HG03571 (cell line): ENCODE results near the gene MORC3.
A peak's percentile ranks its signal among the peaks of the same experiment; 100 is the strongest.
"Not testable (repeated sequence)": the region's sequence is repeated elsewhere in the genome, so short reads cannot be mapped to it uniquely, and the experiment has no call there.

Source experiments
- ATAC-seq: cut with Tn5 transposase; IDR thresholded peaks from one replicate; pipeline ENCODE4 v1.9.1; 2021; ENCODE audit not compliant: unreplicated experiment

MORC3 gene

DNA sequence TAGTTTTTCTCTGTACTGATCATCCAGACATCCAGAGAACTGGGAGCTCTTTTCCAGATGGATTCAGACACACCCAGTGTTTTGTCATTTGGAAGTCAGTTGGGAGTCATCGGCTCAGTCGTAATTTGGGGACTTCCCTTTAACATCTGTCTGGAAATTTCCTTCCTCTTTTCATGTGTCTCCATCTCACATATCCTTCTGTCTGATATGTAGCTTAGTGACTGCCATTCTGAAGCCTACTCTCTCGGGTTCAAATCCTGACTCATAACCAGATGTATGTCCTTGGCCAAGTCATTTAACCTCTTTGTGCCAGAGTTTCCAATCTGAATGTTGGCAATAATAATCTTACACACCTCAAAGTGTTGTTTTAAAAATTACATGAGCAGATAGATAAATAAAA, 3.0 kb downstream of the MORC3 start:
- ATAC-seq = no peak

DNA sequence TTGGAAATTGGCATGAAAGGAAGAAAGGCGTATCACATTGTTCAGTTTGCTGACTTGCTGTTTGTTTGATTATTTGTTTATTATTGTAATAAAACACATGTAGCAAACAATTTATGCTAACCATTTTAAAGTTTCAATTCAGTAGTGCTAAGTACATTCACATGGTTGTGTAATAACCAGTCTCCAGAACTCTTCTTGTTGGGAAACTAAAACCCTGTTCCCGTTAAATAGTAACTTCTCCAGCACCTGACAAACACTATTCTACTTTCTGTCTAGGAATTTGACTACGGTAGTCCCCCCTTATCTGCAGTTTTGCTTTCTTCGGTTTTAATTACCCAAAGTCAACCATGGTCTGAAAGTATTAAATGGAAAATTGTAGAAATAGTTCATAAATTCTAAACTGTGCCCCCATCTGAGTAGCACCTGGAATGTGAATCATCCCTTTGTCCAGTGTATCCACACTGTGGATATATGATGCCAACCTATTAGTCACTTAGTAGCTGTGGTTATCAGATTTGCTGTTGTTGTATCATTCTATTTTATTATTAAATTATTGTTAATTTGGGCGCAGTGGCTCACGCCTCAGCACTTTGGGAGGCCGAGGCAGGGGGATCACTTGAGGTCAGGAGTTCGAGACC, 5.5 kb downstream of the MORC3 start:
- no peak for ATAC-seq

DNA sequence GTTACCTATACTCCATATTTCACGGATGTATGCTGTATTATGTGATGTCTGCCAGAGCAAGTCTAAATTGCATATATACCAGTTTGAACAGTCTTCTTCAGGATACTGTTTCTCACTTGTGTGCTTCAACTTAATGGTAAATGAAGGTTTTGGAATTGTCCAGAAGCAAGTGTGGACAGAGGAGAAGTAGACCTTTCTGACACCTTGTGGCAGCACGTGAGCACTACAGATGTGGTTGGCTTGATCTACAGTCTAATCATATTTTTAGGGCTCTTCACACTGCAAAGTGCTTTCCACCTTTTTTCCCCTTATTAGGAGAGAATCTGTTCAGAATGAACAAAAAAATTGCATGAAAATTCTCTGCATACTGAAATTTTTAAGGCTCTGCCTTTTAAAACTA, 10.9 kb downstream of the MORC3 start:
- ATAC-seq = no peak

DNA sequence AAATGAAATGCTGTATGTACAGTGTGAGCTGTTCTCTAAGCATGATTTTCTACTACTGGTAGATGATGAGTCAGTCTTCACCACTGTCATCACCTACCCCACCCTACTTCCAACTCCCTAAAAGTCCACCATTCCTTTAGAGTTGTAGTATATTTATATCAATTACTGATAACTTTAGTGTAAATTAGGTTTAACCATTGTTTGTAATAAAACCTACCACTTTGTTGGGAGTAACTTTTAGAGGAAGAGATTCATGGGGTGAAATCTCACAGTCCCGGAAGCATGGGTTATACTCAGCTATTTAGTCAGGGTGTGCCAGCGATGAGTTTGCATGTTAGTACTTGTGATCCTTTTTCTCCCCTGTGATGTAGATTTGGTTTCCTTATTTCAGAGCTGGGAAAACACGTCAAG, 17.1 kb downstream of the MORC3 start:
- no peak for ATAC-seq

GRCh38 chr21:36338975-36339374, 19.0 kb downstream of the MORC3 start:
- ATAC-seq = no peak

- ATAC-seq = not testable (repeated sequence)
Observed at GRCh38 chr21:36342581-36342980, 22.6 kb downstream of the MORC3 start.

DNA sequence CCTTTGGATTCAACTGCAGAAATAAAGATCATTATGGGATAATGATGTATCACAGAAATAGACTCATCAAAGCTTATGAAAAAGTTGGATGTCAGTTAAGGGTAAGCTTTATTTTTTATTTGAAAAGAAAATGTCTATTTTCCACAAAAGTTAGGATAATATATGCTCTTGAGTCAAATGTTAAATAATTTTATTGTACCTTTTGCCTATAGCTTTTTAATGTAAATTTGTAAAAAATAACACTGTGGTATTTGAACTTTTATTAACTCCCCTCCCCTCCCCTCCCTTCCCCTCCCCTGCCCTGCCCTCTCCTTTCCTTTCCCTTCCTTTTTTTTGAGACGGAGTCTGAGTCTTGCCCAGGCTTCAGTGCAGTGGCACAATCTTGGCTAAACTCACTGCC, 24.9 kb downstream of the MORC3 start:
- ATAC-seq = no peak

DNA sequence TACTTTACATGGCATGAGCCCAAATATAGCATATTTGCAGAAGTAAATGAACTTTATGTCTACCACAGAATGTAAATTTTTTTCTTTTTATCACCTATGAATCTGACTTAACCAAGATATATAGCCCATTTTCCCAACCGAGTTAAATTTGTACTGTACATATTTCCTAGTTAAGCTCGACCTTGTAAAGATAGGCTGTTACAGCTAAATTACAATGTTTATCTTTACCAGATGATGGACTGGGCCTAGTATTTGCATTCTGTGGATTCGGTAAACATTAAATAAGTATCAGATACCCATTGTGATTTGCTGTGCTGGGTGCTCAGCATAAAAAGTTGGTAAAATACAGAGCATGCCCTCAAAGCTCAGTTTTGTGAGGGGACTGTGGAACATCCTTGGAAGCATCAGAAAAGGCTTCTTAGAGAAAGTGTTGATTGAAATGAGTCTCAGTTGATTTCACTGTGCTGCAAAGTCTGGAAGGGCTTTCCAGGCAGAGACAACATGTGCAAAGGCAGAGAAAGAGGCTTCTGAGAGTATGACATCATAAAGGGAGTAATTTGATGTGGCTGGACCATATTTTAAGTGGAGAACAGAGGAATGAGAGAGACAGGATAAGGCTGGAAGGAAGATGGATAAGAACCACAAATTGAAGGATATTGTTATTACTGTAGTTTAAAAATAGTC, 27.4 kb downstream of the MORC3 start:
- ATAC-seq = no peak

- no peak for ATAC-seq
Observed at GRCh38 chr21:36347962-36348328, 27.9 kb downstream of the MORC3 start.

GRCh38 chr21:36349315-36349714, 29.3 kb downstream of the MORC3 start:
- ATAC-seq = no peak

- ATAC-seq = no peak
Observed at GRCh38 chr21:36350282-36350910, 30.4 kb downstream of the MORC3 start.

DNA sequence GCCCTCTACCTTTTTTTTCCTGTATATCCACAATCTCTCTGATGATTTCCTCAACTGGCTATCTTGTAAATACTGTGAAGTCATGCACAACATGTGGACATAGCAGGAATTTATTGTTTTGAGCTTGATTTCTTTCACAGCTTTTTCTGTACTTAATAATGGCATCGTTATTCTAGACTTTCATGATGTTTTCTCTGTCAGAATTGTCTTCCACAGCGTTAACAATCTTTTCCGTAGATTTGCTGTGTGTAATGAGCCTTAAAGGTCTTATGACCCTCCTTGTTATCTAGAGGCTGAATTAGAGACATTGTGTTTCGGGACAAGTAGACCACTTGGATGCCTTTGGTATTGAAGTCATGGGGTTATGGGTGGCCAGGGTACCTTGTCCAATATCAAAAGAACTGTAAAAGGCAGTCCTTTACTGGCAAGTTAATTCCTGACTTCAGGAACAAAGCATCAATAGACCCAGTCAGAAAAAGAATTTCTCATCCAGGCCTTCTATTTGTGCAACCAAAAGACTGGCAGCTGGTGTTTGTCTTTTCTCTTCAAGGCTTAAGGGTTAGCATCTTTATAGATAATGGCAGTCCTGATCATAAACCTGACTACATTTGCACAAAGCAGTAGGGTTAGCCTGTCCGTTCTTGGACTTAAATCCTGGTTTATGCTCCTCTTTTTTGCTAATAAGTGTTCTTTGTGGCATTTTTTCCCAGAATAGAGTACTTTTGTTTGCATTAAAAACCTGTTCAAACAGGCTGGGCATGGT, 35.1 kb downstream of the MORC3 start:
- no peak for ATAC-seq

- ATAC-seq = no peak
Observed at GRCh38 chr21:36355868-36356267, 35.9 kb downstream of the MORC3 start.

DNA sequence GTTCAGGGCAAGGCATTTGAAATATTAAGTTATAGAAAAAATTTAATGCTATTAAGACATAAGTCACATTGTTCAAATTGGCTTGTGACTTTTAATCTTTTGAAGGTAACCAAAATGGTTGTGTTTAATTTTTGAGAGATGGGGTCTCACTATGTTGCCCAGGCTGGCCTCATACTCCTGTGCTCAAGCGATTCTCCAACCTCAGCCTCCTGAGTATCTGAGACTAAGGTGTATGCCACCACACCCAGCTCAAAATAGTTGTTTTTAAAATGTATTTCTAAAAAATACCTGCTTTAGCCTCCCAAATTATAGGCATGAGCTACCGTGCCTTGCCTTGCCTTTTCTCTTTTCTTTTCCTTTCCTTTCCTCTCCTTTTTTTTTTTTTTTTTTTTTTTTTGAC, 39.2 kb downstream of the MORC3 start:
- ATAC-seq = no peak

- ATAC-seq = no peak
Observed at GRCh38 chr21:36369064-36369685, 49.2 kb downstream of the MORC3 start.

GRCh38 chr21:36375994-36376393, 56.0 kb downstream of the MORC3 start:
- ATAC-seq = no peak

DNA sequence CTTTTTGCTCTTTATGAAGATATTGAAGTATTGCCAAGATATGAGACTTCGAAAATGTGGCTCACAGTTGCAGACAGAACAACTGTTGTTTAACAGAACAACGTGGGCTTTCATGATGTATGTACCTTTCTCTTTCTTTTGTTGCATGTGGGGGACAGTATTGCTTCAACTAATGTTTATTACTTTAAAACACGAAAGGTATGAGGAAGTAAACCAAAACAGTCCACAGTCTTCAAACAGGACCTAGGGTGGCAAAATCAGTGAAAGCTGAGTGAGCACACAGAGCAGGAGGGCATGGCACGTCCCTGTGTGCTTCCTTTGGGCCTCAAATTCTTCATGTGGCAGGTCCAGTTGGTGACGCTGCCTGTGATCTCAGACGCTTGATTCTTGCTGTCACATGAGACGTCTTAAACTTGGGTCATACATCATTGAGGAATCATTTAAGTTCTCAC, 57.4 kb downstream of the MORC3 start:
- no peak for ATAC-seq

DNA sequence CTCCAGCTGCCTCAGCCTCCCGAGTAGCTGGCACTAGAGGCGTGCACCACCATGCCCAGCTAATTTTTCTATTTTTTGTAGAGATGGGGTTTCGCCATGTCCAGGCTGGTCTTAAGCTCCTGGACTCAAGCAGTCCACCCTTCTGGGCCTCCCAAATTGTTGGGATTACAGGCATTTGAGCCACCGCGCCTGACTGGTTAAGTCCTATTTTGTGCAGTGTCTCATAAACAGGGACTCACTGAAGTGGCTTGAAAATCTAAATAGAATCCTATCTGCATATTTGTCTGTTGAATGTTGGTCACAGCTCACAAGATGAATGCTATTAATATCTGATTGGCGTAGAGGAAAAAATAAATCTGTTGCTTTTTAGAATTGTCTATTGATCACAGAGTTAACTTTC, 59.3 kb downstream of the MORC3 start:
- no peak for ATAC-seq

GRCh38 chr21:36381841-36382589, 62.0 kb downstream of the MORC3 start:
- ATAC-seq = no peak

GRCh38 chr21:36382722-36383121, 62.7 kb downstream of the MORC3 start:
- not testable (repeated sequence) for ATAC-seq

GRCh38 chr21:36384885-36385232, 64.9 kb downstream of the MORC3 start:
- peak; percentile 4 for ATAC-seq
